ENCODE measurements around the gene OR51S1.
"Not testable (repeated sequence)": the region's sequence is repeated elsewhere in the genome, so short reads cannot be mapped to it uniquely, and the experiment has no call there.

The OR51S1 gene

GRCh38 chr11:4809246-4809645 is 39.8 kb downstream of the OR51S1 start:
- Histone ChIP-seq H3K9me2 (replicated peaks; ENCODE audit: control insufficient read depth, low read length) (no peaks in the 10 kb centered on the region), H3K4me3 (ENCODE audit: low read length) (no peak overlapping the region), H3K4me1 (ENCODE audit: control insufficient read depth, low read length) (no peaks in the 10 kb centered on the region), H3K27ac (ENCODE audit: low read depth, low read length) (no peak overlapping the region), H3K36me3 (ENCODE audit: control insufficient read depth, low read length) (no peaks in the 10 kb centered on the region), H3K4me2 (ENCODE audit: low read length) (no peak overlapping the region), H3F3A (ENCODE audit: control insufficient read depth, insufficient read depth) (no peaks in the 10 kb centered on the region), H4K20me1 (ENCODE audit: control insufficient read depth, insufficient read depth, low read depth, low read length) (no peaks in the 10 kb centered on the region), H3K9me3 (ENCODE audit: control insufficient read depth, insufficient read depth, low read length) (no peaks in the 10 kb centered on the region), H3K27me3 (ENCODE audit: control insufficient read depth, low read length) (no peaks in the 10 kb centered on the region), H3K79me2 (ENCODE audit: control insufficient read depth, low read length) (no peaks in the 10 kb centered on the region)
- TF ChIP-seq EZH2phosphoT487 (IDR thresholded peaks at IDR 0.05; ENCODE audit: borderline replicate concordance, low read length): no peak
- no peak for TF ChIP-seq CTCF (IDR thresholded peaks at IDR 0.05; ENCODE audit: low read depth, low read length, poor library complexity, severe bottlenecking)

- no peaks in the 10 kb centered on the region for H3K27me3 ChIP-seq (ENCODE audit: control insufficient read depth, low read length)
- H3F3A ChIP-seq (ENCODE audit: control insufficient read depth, insufficient read depth): no peaks in the 10 kb centered on the region
- no peaks in the 10 kb centered on the region for H3K9me2 ChIP-seq (replicated peaks; ENCODE audit: control insufficient read depth, low read length)
- no peaks in the 10 kb centered on the region for H4K20me1 ChIP-seq (ENCODE audit: control insufficient read depth, insufficient read depth, low read depth, low read length)
- no peaks in the 10 kb centered on the region for H3K4me1 ChIP-seq (ENCODE audit: control insufficient read depth, low read length)
- H3K27ac ChIP-seq (ENCODE audit: low read depth, low read length): no peak overlapping the region
- no peaks in the 10 kb centered on the region for H3K79me2 ChIP-seq (ENCODE audit: control insufficient read depth, low read length)
- H3K4me3 ChIP-seq (ENCODE audit: low read length): no peak overlapping the region
- no peaks in the 10 kb centered on the region for H3K9me3 ChIP-seq (ENCODE audit: control insufficient read depth, insufficient read depth, low read length)
- H3K4me2 ChIP-seq (ENCODE audit: low read length): no peak overlapping the region
- TF ChIP-seq CTCF (IDR thresholded peaks at IDR 0.05; ENCODE audit: low read depth, low read length, poor library complexity, severe bottlenecking) (no peak), EZH2phosphoT487 (IDR thresholded peaks at IDR 0.05; ENCODE audit: borderline replicate concordance, low read length) (no peak)
- no peaks in the 10 kb centered on the region for H3K36me3 ChIP-seq (ENCODE audit: control insufficient read depth, low read length)
These were observed 40.5 kb downstream of the OR51S1 start for GRCh38 chr11:4808476-4808875.

- Histone ChIP-seq H3K27ac (ENCODE audit: low read depth, low read length) (no peak within 1 kb of the TSS), H3K4me1 (ENCODE audit: control insufficient read depth, low read length) (no peaks in the 10 kb centered on the region), H4K20me1 (ENCODE audit: control insufficient read depth, insufficient read depth, low read depth, low read length) (no peaks in the 10 kb centered on the region), H3F3A (ENCODE audit: control insufficient read depth, insufficient read depth) (no peaks in the 10 kb centered on the region), H3K27me3 (ENCODE audit: control insufficient read depth, low read length) (no peaks in the 10 kb centered on the region), H3K4me3 (ENCODE audit: low read length) (no peak within 1 kb of the TSS), H3K9me3 (ENCODE audit: control insufficient read depth, insufficient read depth, low read length) (no peaks in the 10 kb centered on the region), H3K79me2 (ENCODE audit: control insufficient read depth, low read length) (no peaks in the 10 kb centered on the region), H3K4me2 (ENCODE audit: low read length) (no peak within 1 kb of the TSS), H3K9me2 (replicated peaks; ENCODE audit: control insufficient read depth, low read length) (no peaks in the 10 kb centered on the region), H3K36me3 (ENCODE audit: control insufficient read depth, low read length) (no peaks in the 10 kb centered on the region)
- no peak for TF ChIP-seq CTCF (IDR thresholded peaks at IDR 0.05; ENCODE audit: low read depth, low read length, poor library complexity, severe bottlenecking)
- no peak for TF ChIP-seq EZH2phosphoT487 (IDR thresholded peaks at IDR 0.05; ENCODE audit: borderline replicate concordance, low read length)
These were observed 44.7 kb downstream of the OR51S1 start, which contains the start of gene OR52R1 for GRCh38 chr11:4804280-4804679. Gene OR52R1 (minus strand): TSS chr11:4804380. CDS start chr11:4804380, 0 bp downstream.

- not testable (repeated sequence) for H3K9me2 ChIP-seq (replicated peaks; ENCODE audit: control insufficient read depth, low read length); H3K4me1 ChIP-seq (ENCODE audit: control insufficient read depth, low read length); H3K36me3 ChIP-seq (ENCODE audit: control insufficient read depth, low read length); H3K27me3 ChIP-seq (ENCODE audit: control insufficient read depth, low read length); H3F3A ChIP-seq (ENCODE audit: control insufficient read depth, insufficient read depth); H3K9me3 ChIP-seq (ENCODE audit: control insufficient read depth, insufficient read depth, low read length); H3K27ac ChIP-seq (ENCODE audit: low read depth, low read length); H3K79me2 ChIP-seq (ENCODE audit: control insufficient read depth, low read length); H4K20me1 ChIP-seq (ENCODE audit: control insufficient read depth, insufficient read depth, low read depth, low read length); H3K4me3 ChIP-seq (ENCODE audit: low read length); H3K4me2 ChIP-seq (ENCODE audit: low read length)
These were observed 47.7 kb downstream of the OR51S1 start for GRCh38 chr11:4801316-4801715.

All from DOHH2 (cell line).